ENCODE data around the gene CYLD.

CYLD gene

DNA sequence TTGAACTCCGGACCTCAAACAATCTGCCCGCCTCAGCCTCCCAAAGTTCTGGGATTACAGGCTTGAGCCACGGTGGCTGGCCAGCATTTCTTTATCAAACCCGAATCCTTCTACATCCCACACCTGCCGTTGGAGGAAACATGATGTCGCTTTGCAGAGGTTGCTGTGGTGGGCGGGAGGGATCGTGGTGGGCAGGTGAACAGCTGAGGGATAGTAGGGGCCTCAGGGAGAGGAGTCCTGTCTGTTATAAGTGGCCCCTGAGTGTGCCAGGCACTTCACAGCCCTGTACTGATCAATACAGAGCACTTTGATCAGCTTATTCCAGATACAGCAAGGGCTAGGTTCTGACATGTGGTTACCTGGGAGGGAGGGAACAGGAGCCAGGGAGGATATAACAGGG lies 76.5 kb downstream of the CYLD start:
- Mint-ChIP-seq H3K9me3 (peaks cover 3% of the 10 kb centered on the region), H3K4me1 (no peaks in the 10 kb centered on the region), H3K27me3 (ENCODE audit: low read depth) (peaks cover 19% of the 10 kb centered on the region), H3K27ac (no peak overlapping the region), H3K36me3 (ENCODE audit: low read depth) (no peaks in the 10 kb centered on the region), H3K4me3 (no peak overlapping the region)
- TF ChIP-seq, protein P1, sequence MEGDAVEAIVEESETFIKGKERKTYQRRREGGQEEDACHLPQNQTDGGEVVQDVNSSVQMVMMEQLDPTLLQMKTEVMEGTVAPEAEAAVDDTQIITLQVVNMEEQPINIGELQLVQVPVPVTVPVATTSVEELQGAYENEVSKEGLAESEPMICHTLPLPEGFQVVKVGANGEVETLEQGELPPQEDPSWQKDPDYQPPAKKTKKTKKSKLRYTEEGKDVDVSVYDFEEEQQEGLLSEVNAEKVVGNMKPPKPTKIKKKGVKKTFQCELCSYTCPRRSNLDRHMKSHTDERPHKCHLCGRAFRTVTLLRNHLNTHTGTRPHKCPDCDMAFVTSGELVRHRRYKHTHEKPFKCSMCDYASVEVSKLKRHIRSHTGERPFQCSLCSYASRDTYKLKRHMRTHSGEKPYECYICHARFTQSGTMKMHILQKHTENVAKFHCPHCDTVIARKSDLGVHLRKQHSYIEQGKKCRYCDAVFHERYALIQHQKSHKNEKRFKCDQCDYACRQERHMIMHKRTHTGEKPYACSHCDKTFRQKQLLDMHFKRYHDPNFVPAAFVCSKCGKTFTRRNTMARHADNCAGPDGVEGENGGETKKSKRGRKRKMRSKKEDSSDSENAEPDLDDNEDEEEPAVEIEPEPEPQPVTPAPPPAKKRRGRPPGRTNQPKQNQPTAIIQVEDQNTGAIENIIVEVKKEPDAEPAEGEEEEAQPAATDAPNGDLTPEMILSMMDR (IDR thresholded peaks at IDR 0.05; ENCODE audit: unreplicated experiment in 3 of 3): no peak

DNA sequence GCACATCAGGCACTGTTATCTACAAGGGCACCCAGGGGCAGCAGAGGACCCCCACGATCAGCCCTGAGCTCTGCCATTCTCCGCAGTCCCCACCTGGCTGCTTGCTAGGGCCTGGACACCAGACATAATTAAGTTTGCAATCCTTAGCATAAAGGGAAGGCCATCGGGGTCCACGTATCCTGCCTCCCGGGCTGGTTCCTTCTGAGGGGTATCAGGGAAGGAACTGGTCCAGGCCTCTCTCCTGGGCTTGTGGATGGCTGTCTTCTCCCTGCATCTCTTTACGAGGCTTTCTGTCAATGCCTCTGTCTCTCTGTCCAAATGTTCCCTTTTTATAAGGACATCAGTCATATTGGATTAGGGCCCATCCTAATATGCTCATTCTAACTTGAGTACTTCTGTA lies 77.8 kb downstream of the CYLD start:
- H3K36me3 Mint-ChIP-seq (ENCODE audit: low read depth): no peaks in the 10 kb centered on the region
- no peak overlapping the region for H3K4me3 Mint-ChIP-seq
- H3K27ac Mint-ChIP-seq: no peak overlapping the region
- peaks cover 19% of the 10 kb centered on the region for H3K27me3 Mint-ChIP-seq (ENCODE audit: low read depth)
- TF ChIP-seq, protein P1 (IDR thresholded peaks at IDR 0.05; ENCODE audit: unreplicated experiment in 3 of 3): no peak
- H3K4me1 Mint-ChIP-seq: no peaks in the 10 kb centered on the region
- peaks cover 6% of the 10 kb centered on the region for H3K9me3 Mint-ChIP-seq

DNA sequence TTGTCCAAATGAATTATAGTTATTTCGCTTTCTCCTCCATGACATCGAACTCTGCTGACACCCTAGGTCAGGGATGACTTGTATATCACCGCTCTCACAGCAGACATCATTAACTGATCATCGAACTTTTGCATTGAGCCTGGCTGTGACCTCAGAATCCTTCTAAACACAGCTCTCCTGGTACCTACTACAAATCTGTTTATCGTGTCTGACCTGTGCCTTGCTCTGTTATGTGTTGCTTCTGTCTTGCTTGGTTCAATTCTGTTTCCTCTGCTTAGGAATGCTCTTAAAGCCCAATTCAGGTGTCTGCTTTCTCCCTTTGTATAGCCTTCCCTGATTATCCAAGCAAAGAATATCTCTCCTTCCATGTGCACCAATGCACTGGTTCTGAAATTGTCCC lies 78.3 kb downstream of the CYLD start:
- Mint-ChIP-seq H3K27ac (no peak overlapping the region), H3K9me3 (peaks cover 6% of the 10 kb centered on the region), H3K27me3 (ENCODE audit: low read depth) (peaks cover 18% of the 10 kb centered on the region), H3K4me3 (no peak overlapping the region), H3K36me3 (ENCODE audit: low read depth) (no peaks in the 10 kb centered on the region), H3K4me1 (no peaks in the 10 kb centered on the region)
- TF ChIP-seq, protein P1 (IDR thresholded peaks at IDR 0.05; ENCODE audit: unreplicated experiment in 3 of 3): no peak

DNA sequence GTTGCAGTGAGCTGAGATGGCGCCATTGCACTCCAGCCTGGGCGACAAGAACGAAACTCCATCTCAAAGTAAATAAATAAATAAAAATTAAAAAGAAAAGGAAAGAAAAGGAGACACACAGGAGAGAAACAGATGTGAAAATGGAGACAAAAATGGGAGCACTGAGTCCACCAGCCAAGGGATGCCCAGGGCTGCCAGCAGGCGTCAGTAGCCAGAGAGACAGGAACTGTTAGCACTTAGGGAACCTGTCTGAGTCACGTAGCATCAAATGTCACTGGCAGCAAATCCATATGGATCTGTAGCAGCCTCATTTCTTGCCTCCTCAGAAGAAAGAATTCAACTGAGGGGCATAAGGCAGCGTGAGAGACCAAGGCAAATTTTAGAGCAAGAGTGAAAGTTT lies 79.7 kb downstream of the CYLD start:
- TF ChIP-seq, protein P1 (IDR thresholded peaks at IDR 0.05; ENCODE audit: unreplicated experiment in 3 of 3): no peak
- Mint-ChIP-seq H3K27me3 (ENCODE audit: low read depth) (peaks cover 11% of the 10 kb centered on the region), H3K9me3 (peaks cover 8% of the 10 kb centered on the region), H3K4me3 (no peak overlapping the region), H3K36me3 (ENCODE audit: low read depth) (no peaks in the 10 kb centered on the region), H3K27ac (no peak overlapping the region), H3K4me1 (no peaks in the 10 kb centered on the region)

DNA sequence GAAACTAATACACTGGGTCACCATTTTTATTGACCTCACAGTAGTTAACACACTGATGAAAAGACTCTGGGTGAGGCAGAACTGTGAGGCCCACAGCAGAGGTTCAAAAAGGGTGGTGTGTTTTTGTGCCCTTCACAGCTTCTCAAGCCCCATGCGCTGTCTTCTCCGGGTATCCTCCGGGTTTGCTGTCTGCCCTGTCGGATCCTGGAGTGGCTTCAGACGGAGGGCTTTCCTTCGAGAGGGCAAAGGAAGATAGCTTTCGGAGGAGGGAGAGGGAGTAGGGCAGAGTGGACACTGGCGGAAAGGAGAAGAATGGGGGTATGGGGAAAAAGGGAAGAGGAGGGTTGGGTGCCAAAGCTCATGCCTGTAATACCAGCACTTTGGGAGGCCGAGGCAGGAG lies 80.8 kb downstream of the CYLD start:
- Mint-ChIP-seq H3K27me3 (ENCODE audit: low read depth) (peaks cover 11% of the 10 kb centered on the region), H3K4me1 (no peaks in the 10 kb centered on the region), H3K9me3 (peaks cover 8% of the 10 kb centered on the region), H3K4me3 (no peak overlapping the region), H3K27ac (no peak overlapping the region), H3K36me3 (ENCODE audit: low read depth) (no peaks in the 10 kb centered on the region)
- TF ChIP-seq, protein P1 (IDR thresholded peaks at IDR 0.05; ENCODE audit: unreplicated experiment in 3 of 3): no peak

DNA sequence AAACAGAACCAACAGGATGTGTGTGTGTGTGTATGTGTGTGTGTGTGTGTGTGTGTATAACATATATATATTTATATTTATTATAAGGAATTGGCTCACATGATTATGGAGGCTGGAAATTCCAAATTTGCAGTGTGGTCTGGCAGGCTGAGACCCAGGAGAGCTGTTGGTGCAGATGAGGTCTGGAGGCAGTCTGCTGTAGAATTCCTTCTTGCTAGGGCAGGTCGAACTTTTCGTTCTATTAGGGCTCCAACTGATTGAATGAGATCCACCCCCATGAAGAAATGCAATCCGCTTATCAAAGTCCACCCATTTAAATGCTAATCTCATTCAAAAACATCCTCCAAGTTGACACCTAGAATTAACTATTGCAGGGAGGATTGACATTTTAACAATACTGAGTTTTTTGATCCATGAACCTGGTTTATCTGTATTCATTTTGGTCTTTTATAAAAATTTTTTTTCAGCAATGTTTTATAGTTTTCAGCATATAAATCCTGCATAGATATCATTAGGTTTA lies 85.0 kb downstream of the CYLD start:
- H3K9me3 Mint-ChIP-seq: peaks cover 10% of the 10 kb centered on the region
- TF ChIP-seq, protein P1 (IDR thresholded peaks at IDR 0.05; ENCODE audit: unreplicated experiment in 3 of 3): no peak
- H3K4me1 Mint-ChIP-seq: no peaks in the 10 kb centered on the region
- H3K27ac Mint-ChIP-seq: no peak overlapping the region
- H3K27me3 Mint-ChIP-seq (ENCODE audit: low read depth): peaks cover 5% of the 10 kb centered on the region
- H3K4me3 Mint-ChIP-seq: no peak overlapping the region
- H3K36me3 Mint-ChIP-seq (ENCODE audit: low read depth): no peaks in the 10 kb centered on the region
